HepG2 (cell line): Measurements from ENCODE around the gene NPB. TPM values are rescaled to one million over a fixed set of nuclear protein-coding genes. Genes with fewer than 3 reads are reported as not detected.

Source experiments
- BCL6 ChIP-seq: IDR thresholded peaks from 2 replicates; pipeline ENCODE4 v1.6.1; 2016; ENCODE audit warnings: missing genetic modification reagents, missing compliant biosample characterization
- MLLT10 ChIP-seq: sonication (generic); formaldehyde crosslinking; IDR thresholded peaks from 2 replicates; pipeline ENCODE4 v1.4.0; 2020; ENCODE audit warnings: missing genetic modification reagents
- TSC22D2 ChIP-seq: sonication (generic); formaldehyde crosslinking; IDR thresholded peaks from 2 replicates; pipeline ENCODE4 v1.5.1; 2020; ENCODE audit warnings: missing genetic modification reagents, mild to moderate bottlenecking, borderline replicate concordance
- ZKSCAN5 ChIP-seq: sonication (generic); formaldehyde crosslinking; IDR thresholded peaks from 2 replicates; pipeline ENCODE4 v1.5.1; 2020; ENCODE audit warnings: mild to moderate bottlenecking, missing genetic modification reagents
- ZNF282 ChIP-seq: fragments of 450-650 bp; IDR thresholded peaks from 2 replicates; pipeline ENCODE4 v1.6.1; 2018; ENCODE audit not compliant: partially characterized antibody
- ZNF337 ChIP-seq: sonication (generic); formaldehyde crosslinking; IDR thresholded peaks from 2 replicates; pipeline ENCODE4 v1.5.1; 2020; ENCODE audit warnings: missing genetic modification reagents, low read depth, mild to moderate bottlenecking, borderline replicate concordance
- ZNF343 ChIP-seq: sonication (generic); formaldehyde crosslinking; IDR thresholded peaks from 2 replicates; pipeline ENCODE4 v1.4.0; 2020; ENCODE audit warnings: mild to moderate bottlenecking, missing genetic modification reagents
- ZNF674 ChIP-seq: sonication (generic); formaldehyde crosslinking; IDR thresholded peaks from 2 replicates; pipeline ENCODE4 v1.5.0; 2020; ENCODE audit warnings: low read depth, mild to moderate bottlenecking, missing genetic modification reagents
- ZNF773 ChIP-seq: sonication (generic); formaldehyde crosslinking; IDR thresholded peaks from 2 replicates; pipeline ENCODE4 v1.4.0; 2020; ENCODE audit warnings: missing genetic modification reagents, borderline replicate concordance
- ZNF850 ChIP-seq: sonication (generic); formaldehyde crosslinking; conservative IDR thresholded peaks from 2 replicates; pipeline ENCODE4 v1.9.0; 2021; ENCODE audit warnings: mild to moderate bottlenecking, missing genetic modification reagents
- polyA plus RNA-seq, 8 experiments: library from polyadenylated mRNA; depleted of rRNA in 3 of 8; stranded (reverse) in 7 of 8; unstranded in 1 of 8; fragments of >200 nt; fragmentation: Illumina TruSeq in 4 of 8; extraction: Trizol in 4 of 8; gene quantifications; 2 replicates each; pipeline versions ENCODE4 v1.2.1 to v1.2.3, GENCODE V29; 2011 to 2016; ENCODE audit warnings: low read depth in 4 of 8, missing spikeins in 1 of 8, mixed read lengths in 1 of 8; ENCODE audit not compliant: insufficient read depth in 1 of 8
- total RNA-seq, 5 experiments: library from RNA; depleted of rRNA; stranded (reverse); fragments of >200 nt; fragmentation: Illumina TruSeq; extraction: Trizol; gene quantifications; 2 replicates each; pipeline ENCODE4 v1.2.3, GENCODE V29; 2016; ENCODE audit warnings: low read depth in 1 of 5
- TF ChIP-seq, protein P1 (sequence below): sonication (generic); formaldehyde crosslinking; IDR thresholded peaks from 2 replicates; pipeline ENCODE4 v1.5.1; 2020; ENCODE audit warnings: missing genetic modification reagents, mild to moderate bottlenecking, borderline replicate concordance
- TF ChIP-seq, protein P2 (sequence below): sonication (generic); formaldehyde crosslinking; IDR thresholded peaks from 2 replicates; pipeline ENCODE4 v1.4.0; 2020; ENCODE audit warnings: mild to moderate bottlenecking, missing genetic modification reagents
- TF ChIP-seq, protein P3 (sequence below): sonication (generic); formaldehyde crosslinking; conservative IDR thresholded peaks from 2 replicates; pipeline ENCODE4 v1.5.0; 2020; ENCODE audit warnings: missing genetic modification reagents
- TF ChIP-seq, protein P4 (sequence below): sonication (generic); formaldehyde crosslinking; IDR thresholded peaks from 2 replicates; pipeline ENCODE4 v1.5.0; 2020; ENCODE audit warnings: missing genetic modification reagents
- TF ChIP-seq, protein P5 (sequence below): sonication (generic); formaldehyde crosslinking; IDR thresholded peaks from 2 replicates; pipeline ENCODE4 v1.8.0; 2022; ENCODE audit warnings: mild to moderate bottlenecking, missing genetic modification reagents, moderate library complexity
- TF ChIP-seq, protein P6 (sequence below): fragments of 450-650 bp; IDR thresholded peaks from 2 replicates; pipeline ENCODE4 v1.6.1; 2017
- TF ChIP-seq, protein P7 (sequence below): sonication (generic); formaldehyde crosslinking; IDR thresholded peaks from 2 replicates; pipeline ENCODE4 v1.4.0; 2020; ENCODE audit warnings: missing genetic modification reagents

The NPB gene
- total and polyA plus RNA-seq, 2 of the 13 experiments (the other 11 are each of a cell fraction or from before 2014, with no cell fraction given), result 0.11 to 0.93 TPM

DNA sequence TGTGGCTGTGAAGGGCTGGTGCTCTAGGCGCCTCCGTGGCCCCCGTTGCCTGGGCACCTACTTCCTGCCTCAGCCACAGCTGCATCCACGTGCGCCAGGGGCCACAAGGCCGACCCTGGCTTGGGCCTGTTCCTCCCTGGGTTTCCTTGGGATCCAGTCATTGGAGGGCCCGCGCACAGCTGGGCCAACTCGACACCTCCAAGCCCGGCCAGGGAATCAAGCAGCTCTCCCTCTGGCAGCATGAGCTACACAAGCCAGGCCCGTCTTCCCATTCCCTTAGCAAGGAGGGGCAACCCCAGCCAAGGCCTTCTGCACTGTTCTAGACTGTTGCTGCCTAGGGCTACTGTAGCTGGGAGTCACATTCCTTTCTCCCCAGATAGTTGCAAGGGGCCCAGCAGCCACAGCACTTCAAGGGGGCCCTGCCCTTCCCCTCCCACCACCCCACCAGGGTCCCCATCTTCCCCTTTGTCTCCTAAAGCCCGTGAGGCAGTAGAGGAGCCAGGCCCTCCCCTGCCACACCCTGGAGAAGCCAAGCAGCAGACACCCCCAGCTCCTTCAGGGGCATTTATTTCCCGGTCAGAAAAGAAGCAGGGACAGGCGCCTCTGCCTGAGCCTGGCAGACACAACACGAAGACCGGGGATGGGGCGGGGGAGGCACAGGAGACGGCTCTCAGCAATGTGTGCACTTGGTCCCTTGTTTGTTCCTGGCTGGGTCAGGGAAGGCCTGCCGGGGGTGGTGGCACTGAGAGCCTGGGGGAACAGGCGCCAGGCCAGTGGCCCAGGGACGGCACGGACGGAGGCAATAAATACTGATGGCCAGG, 34.7 kb upstream of the NPB start (continued):
- TF ChIP-seq, protein P1, sequence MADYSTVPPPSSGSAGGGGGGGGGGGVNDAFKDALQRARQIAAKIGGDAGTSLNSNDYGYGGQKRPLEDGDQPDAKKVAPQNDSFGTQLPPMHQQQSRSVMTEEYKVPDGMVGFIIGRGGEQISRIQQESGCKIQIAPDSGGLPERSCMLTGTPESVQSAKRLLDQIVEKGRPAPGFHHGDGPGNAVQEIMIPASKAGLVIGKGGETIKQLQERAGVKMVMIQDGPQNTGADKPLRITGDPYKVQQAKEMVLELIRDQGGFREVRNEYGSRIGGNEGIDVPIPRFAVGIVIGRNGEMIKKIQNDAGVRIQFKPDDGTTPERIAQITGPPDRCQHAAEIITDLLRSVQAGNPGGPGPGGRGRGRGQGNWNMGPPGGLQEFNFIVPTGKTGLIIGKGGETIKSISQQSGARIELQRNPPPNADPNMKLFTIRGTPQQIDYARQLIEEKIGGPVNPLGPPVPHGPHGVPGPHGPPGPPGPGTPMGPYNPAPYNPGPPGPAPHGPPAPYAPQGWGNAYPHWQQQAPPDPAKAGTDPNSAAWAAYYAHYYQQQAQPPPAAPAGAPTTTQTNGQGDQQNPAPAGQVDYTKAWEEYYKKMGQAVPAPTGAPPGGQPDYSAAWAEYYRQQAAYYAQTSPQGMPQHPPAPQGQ (CRISPR knock-in tag), result no peak
- TF ChIP-seq TSC22D2 (no peak), ZNF282 (no peak), ZNF674 (CRISPR knock-in tag) (no peak), ZNF343 (CRISPR knock-in tag) (peak; percentile 62; the same call in 1 of the 2 replicates), BCL6 (CRISPR knock-in tag) (no peak), ZKSCAN5 (CRISPR knock-in tag) (no peak; the same call in 1 of the 2 replicates), MLLT10 (CRISPR knock-in tag) (no peak), ZNF850 (CRISPR knock-in tag) (peak; percentile 74; the same call in 1 of the 2 replicates), ZNF337 (no peak), ZNF773 (CRISPR knock-in tag) (no peak)
- TF ChIP-seq, protein P2, sequence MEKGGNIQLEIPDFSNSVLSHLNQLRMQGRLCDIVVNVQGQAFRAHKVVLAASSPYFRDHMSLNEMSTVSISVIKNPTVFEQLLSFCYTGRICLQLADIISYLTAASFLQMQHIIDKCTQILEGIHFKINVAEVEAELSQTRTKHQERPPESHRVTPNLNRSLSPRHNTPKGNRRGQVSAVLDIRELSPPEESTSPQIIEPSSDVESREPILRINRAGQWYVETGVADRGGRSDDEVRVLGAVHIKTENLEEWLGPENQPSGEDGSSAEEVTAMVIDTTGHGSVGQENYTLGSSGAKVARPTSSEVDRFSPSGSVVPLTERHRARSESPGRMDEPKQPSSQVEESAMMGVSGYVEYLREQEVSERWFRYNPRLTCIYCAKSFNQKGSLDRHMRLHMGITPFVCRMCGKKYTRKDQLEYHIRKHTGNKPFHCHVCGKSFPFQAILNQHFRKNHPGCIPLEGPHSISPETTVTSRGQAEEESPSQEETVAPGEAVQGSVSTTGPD (CRISPR knock-in tag), result 0 out of 2 replicates have a peak, but pooled peaks have one; percentile 61
- TF ChIP-seq, protein P3, sequence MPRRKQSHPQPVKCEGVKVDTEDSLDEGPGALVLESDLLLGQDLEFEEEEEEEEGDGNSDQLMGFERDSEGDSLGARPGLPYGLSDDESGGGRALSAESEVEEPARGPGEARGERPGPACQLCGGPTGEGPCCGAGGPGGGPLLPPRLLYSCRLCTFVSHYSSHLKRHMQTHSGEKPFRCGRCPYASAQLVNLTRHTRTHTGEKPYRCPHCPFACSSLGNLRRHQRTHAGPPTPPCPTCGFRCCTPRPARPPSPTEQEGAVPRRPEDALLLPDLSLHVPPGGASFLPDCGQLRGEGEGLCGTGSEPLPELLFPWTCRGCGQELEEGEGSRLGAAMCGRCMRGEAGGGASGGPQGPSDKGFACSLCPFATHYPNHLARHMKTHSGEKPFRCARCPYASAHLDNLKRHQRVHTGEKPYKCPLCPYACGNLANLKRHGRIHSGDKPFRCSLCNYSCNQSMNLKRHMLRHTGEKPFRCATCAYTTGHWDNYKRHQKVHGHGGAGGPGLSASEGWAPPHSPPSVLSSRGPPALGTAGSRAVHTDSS (CRISPR knock-in tag), result no peak
- TF ChIP-seq, protein P4, sequence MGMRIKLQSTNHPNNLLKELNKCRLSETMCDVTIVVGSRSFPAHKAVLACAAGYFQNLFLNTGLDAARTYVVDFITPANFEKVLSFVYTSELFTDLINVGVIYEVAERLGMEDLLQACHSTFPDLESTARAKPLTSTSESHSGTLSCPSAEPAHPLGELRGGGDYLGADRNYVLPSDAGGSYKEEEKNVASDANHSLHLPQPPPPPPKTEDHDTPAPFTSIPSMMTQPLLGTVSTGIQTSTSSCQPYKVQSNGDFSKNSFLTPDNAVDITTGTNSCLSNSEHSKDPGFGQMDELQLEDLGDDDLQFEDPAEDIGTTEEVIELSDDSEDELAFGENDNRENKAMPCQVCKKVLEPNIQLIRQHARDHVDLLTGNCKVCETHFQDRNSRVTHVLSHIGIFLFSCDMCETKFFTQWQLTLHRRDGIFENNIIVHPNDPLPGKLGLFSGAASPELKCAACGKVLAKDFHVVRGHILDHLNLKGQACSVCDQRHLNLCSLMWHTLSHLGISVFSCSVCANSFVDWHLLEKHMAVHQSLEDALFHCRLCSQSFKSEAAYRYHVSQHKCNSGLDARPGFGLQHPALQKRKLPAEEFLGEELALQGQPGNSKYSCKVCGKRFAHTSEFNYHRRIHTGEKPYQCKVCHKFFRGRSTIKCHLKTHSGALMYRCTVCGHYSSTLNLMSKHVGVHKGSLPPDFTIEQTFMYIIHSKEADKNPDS (CRISPR knock-in tag), result peak; percentile 14; the same call in 1 of the 2 replicates
- TF ChIP-seq, protein P5, sequence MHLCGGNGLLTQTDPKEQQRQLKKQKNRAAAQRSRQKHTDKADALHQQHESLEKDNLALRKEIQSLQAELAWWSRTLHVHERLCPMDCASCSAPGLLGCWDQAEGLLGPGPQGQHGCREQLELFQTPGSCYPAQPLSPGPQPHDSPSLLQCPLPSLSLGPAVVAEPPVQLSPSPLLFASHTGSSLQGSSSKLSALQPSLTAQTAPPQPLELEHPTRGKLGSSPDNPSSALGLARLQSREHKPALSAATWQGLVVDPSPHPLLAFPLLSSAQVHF (CRISPR knock-in tag), result peak; percentile 83
- TF ChIP-seq, protein P6, sequence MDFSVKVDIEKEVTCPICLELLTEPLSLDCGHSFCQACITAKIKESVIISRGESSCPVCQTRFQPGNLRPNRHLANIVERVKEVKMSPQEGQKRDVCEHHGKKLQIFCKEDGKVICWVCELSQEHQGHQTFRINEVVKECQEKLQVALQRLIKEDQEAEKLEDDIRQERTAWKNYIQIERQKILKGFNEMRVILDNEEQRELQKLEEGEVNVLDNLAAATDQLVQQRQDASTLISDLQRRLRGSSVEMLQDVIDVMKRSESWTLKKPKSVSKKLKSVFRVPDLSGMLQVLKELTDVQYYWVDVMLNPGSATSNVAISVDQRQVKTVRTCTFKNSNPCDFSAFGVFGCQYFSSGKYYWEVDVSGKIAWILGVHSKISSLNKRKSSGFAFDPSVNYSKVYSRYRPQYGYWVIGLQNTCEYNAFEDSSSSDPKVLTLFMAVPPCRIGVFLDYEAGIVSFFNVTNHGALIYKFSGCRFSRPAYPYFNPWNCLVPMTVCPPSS, result no peak
- TF ChIP-seq, protein P7, sequence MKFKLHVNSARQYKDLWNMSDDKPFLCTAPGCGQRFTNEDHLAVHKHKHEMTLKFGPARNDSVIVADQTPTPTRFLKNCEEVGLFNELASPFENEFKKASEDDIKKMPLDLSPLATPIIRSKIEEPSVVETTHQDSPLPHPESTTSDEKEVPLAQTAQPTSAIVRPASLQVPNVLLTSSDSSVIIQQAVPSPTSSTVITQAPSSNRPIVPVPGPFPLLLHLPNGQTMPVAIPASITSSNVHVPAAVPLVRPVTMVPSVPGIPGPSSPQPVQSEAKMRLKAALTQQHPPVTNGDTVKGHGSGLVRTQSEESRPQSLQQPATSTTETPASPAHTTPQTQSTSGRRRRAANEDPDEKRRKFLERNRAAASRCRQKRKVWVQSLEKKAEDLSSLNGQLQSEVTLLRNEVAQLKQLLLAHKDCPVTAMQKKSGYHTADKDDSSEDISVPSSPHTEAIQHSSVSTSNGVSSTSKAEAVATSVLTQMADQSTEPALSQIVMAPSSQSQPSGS (CRISPR knock-in tag), result 0 out of 2 replicates have a peak, but pooled peaks have one; percentile 36
